ENCODE results near the gene HAL.

The HAL gene

GRCh38 chr12:95942524-95943329, 53.4 kb downstream of the HAL start, which contains the start of gene CCDC38:
TSS of gene CCDC38 (minus strand) at chr12:95942614. CDS start at chr12:95936509, 6,105 bp downstream.
- no peak for TF ChIP-seq FOXP2 (optimal IDR thresholded peaks at IDR 0.05; ENCODE audit: borderline replicate concordance, extremely low read depth, extremely low read length, insufficient read depth)
- no peak for TF ChIP-seq SIN3A (IDR thresholded peaks at IDR 0.05; ENCODE audit: borderline replicate concordance, insufficient read depth, low read length)
- no peak for TF ChIP-seq TAF1 (IDR thresholded peaks at IDR 0.05; ENCODE audit: borderline replicate concordance, insufficient read depth, low read length)
- TF ChIP-seq POLR2AphosphoS5 (IDR thresholded peaks at IDR 0.05; ENCODE audit: low read depth, low read length), result no peak
- no peak for TF ChIP-seq REST (IDR thresholded peaks at IDR 0.05; ENCODE audit: insufficient read depth in 1 of 2, low read depth in 2 of 2, low read length in 2 of 2)

GRCh38 chr12:95942101-95942523, 54.0 kb downstream of the HAL start:
- no peak for TF ChIP-seq SIN3A (IDR thresholded peaks at IDR 0.05; ENCODE audit: borderline replicate concordance, insufficient read depth, low read length)
- TF ChIP-seq FOXP2 (optimal IDR thresholded peaks at IDR 0.05; ENCODE audit: borderline replicate concordance, extremely low read depth, extremely low read length, insufficient read depth), result no peak
- no peak for TF ChIP-seq POLR2AphosphoS5 (IDR thresholded peaks at IDR 0.05; ENCODE audit: low read depth, low read length)
- no peak for TF ChIP-seq TAF1 (IDR thresholded peaks at IDR 0.05; ENCODE audit: borderline replicate concordance, insufficient read depth, low read length)
- no peak for TF ChIP-seq REST (IDR thresholded peaks at IDR 0.05; ENCODE audit: insufficient read depth in 1 of 2, low read depth in 2 of 2, low read length in 2 of 2)

- TF ChIP-seq POLR2AphosphoS5 (IDR thresholded peaks at IDR 0.05; ENCODE audit: low read depth, low read length) (no peak), FOXP2 (optimal IDR thresholded peaks at IDR 0.05; ENCODE audit: borderline replicate concordance, extremely low read depth, extremely low read length, insufficient read depth) (no peak), REST (IDR thresholded peaks at IDR 0.05; ENCODE audit: insufficient read depth in 1 of 2, low read depth in 2 of 2, low read length in 2 of 2) (no peak), TAF1 (IDR thresholded peaks at IDR 0.05; ENCODE audit: borderline replicate concordance, insufficient read depth, low read length) (no peak), SIN3A (IDR thresholded peaks at IDR 0.05; ENCODE audit: borderline replicate concordance, insufficient read depth, low read length) (no peak)
Observed at GRCh38 chr12:95940514-95940913, 55.6 kb downstream of the HAL start.
